SK-N-SH (cell line): Measurements from ENCODE around the gene ZIC1.

Experiments used
- CHD2 ChIP-seq: fragments of 150-350 bp; IDR thresholded peaks from 2 replicates; pipeline ENCODE4 v1.6.1; 2018; ENCODE audit warnings: low read length; ENCODE audit not compliant: partially characterized antibody
- ELF1 ChIP-seq: IDR thresholded peaks from 2 replicates; pipeline ENCODE4 v1.4.0; 2012
- EP300 ChIP-seq, 2 experiments: IDR thresholded peaks; 2 replicates each; pipeline versions ENCODE4 v1.4.0 to v1.6.1; 2012; ENCODE audit warnings: borderline replicate concordance in 1 of 2, low read depth in 1 of 2, low read length in 1 of 2
- IRF3 ChIP-seq: fragments of 150-350 bp; IDR thresholded peaks from 2 replicates; pipeline ENCODE4 v1.6.1; 2016; ENCODE audit warnings: mild to moderate bottlenecking, low read depth, low read length
- JUND ChIP-seq: IDR thresholded peaks from 2 replicates; pipeline ENCODE4 v1.4.0; 2012
- MEF2A ChIP-seq: IDR thresholded peaks from 2 replicates; pipeline ENCODE4 v1.4.0; 2012; ENCODE audit warnings: low read depth, borderline replicate concordance
- POLR2AphosphoS5 ChIP-seq: IDR thresholded peaks from 2 replicates; pipeline ENCODE4 v1.6.1; 2012; ENCODE audit warnings: low read depth, low read length
- RAD21 ChIP-seq: IDR thresholded peaks from 2 replicates; pipeline ENCODE4 v1.6.1; 2012; ENCODE audit warnings: mild to moderate bottlenecking, low read length
- RCOR1 ChIP-seq: fragments of 150-350 bp; IDR thresholded peaks from 2 replicates; pipeline ENCODE4 v1.6.1; 2017; ENCODE audit warnings: antibody characterized with exemption, low read length
- TAF1 ChIP-seq: IDR thresholded peaks from 2 replicates; pipeline ENCODE4 v1.6.1; 2012; ENCODE audit warnings: low read depth, mild to moderate bottlenecking, low read length, moderate library complexity, borderline replicate concordance
- TF ChIP-seq, protein P1 (sequence below): IDR thresholded peaks from 2 replicates; pipeline ENCODE4 v1.4.0; 2012; ENCODE audit warnings: low read depth, borderline replicate concordance
- TF ChIP-seq, protein P2 (sequence below): fragments of 200-600 bp; sonication (generic); IDR thresholded peaks from 2 replicates; pipeline ENCODE4 v1.6.1; 2017; ENCODE audit warnings: antibody characterized with exemption, mild to moderate bottlenecking, moderate library complexity
- TF ChIP-seq, protein P3 (sequence below): IDR thresholded peaks from 2 replicates; pipeline ENCODE4; 2012
- TF ChIP-seq, protein P4 (sequence below): fragments of 150-350 bp; IDR thresholded peaks from 2 replicates; pipeline ENCODE4 v1.6.1; 2017; ENCODE audit warnings: antibody characterized with exemption, low read length, low read depth, borderline replicate concordance

GRCh38 chr3:147369231-147369630, 39.9 kb upstream of the ZIC1 start:
- TF ChIP-seq, protein P1, sequence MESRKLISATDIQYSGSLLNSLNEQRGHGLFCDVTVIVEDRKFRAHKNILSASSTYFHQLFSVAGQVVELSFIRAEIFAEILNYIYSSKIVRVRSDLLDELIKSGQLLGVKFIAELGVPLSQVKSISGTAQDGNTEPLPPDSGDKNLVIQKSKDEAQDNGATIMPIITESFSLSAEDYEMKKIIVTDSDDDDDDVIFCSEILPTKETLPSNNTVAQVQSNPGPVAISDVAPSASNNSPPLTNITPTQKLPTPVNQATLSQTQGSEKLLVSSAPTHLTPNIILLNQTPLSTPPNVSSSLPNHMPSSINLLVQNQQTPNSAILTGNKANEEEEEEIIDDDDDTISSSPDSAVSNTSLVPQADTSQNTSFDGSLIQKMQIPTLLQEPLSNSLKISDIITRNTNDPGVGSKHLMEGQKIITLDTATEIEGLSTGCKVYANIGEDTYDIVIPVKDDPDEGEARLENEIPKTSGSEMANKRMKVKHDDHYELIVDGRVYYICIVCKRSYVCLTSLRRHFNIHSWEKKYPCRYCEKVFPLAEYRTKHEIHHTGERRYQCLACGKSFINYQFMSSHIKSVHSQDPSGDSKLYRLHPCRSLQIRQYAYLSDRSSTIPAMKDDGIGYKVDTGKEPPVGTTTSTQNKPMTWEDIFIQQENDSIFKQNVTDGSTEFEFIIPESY: no peak
- TF ChIP-seq, protein P2, sequence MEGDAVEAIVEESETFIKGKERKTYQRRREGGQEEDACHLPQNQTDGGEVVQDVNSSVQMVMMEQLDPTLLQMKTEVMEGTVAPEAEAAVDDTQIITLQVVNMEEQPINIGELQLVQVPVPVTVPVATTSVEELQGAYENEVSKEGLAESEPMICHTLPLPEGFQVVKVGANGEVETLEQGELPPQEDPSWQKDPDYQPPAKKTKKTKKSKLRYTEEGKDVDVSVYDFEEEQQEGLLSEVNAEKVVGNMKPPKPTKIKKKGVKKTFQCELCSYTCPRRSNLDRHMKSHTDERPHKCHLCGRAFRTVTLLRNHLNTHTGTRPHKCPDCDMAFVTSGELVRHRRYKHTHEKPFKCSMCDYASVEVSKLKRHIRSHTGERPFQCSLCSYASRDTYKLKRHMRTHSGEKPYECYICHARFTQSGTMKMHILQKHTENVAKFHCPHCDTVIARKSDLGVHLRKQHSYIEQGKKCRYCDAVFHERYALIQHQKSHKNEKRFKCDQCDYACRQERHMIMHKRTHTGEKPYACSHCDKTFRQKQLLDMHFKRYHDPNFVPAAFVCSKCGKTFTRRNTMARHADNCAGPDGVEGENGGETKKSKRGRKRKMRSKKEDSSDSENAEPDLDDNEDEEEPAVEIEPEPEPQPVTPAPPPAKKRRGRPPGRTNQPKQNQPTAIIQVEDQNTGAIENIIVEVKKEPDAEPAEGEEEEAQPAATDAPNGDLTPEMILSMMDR: no peak
- no peak for TF ChIP-seq EP300 (IDR thresholded peaks at IDR 0.05; ENCODE audit: borderline replicate concordance in 1 of 2, low read depth in 1 of 2, low read length in 1 of 2)
- TF ChIP-seq, protein P3, sequence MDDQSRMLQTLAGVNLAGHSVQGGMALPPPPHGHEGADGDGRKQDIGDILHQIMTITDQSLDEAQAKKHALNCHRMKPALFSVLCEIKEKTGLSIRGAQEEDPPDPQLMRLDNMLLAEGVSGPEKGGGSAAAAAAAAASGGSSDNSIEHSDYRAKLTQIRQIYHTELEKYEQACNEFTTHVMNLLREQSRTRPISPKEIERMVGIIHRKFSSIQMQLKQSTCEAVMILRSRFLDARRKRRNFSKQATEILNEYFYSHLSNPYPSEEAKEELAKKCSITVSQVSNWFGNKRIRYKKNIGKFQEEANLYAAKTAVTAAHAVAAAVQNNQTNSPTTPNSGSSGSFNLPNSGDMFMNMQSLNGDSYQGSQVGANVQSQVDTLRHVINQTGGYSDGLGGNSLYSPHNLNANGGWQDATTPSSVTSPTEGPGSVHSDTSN: no peak
- TF ChIP-seq JUND: no peak
- TF ChIP-seq RAD21: no peak
- no peak for TF ChIP-seq MEF2A
- no peak for TF ChIP-seq POLR2AphosphoS5
- TF ChIP-seq IRF3: no peak
- TF ChIP-seq TAF1: no peak
- TF ChIP-seq RCOR1: no peak
- no peak for TF ChIP-seq ELF1
- TF ChIP-seq CHD2: no peak
- TF ChIP-seq, protein P4, sequence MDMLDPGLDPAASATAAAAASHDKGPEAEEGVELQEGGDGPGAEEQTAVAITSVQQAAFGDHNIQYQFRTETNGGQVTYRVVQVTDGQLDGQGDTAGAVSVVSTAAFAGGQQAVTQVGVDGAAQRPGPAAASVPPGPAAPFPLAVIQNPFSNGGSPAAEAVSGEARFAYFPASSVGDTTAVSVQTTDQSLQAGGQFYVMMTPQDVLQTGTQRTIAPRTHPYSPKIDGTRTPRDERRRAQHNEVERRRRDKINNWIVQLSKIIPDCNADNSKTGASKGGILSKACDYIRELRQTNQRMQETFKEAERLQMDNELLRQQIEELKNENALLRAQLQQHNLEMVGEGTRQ: no peak
